ENCODE measurements around the gene ZNF213. TPM values are rescaled to one million over a fixed set of nuclear protein-coding genes. Genes with fewer than 3 reads are reported as not detected.
"Not testable (repeated sequence)": the region's sequence is repeated elsewhere in the genome, so short reads cannot be mapped to it uniquely, and the experiment has no call there.

ZNF213 gene
- total RNA-seq, 1 donor from 2014 or later, result 5.6 TPM

- ChIA-PET POLR2A (interaction anchor here (0.7 to 1.2 kb wide), 2 partner anchors 10 to 105 kb away, joined by 3 to 5 read pairs; no protein-coding TSS in a partner anchor), CTCF (no interaction called here)
- H3K27ac Mint-ChIP-seq, result no peak overlapping the region
- no peak for TF ChIP-seq CTCF (IDR thresholded peaks at IDR 0.05)
- H3K27me3 Mint-ChIP-seq, result no peaks in the 10 kb centered on the region
- peaks cover 22% of the 10 kb centered on the region for H3K4me1 Mint-ChIP-seq
- H3K4me3 Mint-ChIP-seq, result no peak overlapping the region
- H3K36me3 Mint-ChIP-seq (ENCODE audit: low read depth), result peaks cover 42% of the 10 kb centered on the region
- intact Hi-C loops (cut with micrococcal nuclease), result no loop called here
- no peaks in the 10 kb centered on the region for H3K9me3 Mint-ChIP-seq
- no peak for ATAC-seq (ENCODE audit: low read depth)
- no peak for DNase-seq
Observed at GRCh38 chr16:3137267-3137666, 2.4 kb downstream of the ZNF213 start.

- Mint-ChIP-seq H3K9me3 (no peaks in the 10 kb centered on the region), H3K4me1 (peaks cover 18% of the 10 kb centered on the region), H3K4me3 (no peak overlapping the region), H3K27me3 (no peaks in the 10 kb centered on the region), H3K36me3 (ENCODE audit: low read depth) (peaks cover 43% of the 10 kb centered on the region), H3K27ac (no peak overlapping the region)
- CTCF ChIA-PET, result no interaction called here
- intact Hi-C loops (cut with micrococcal nuclease), result no loop called here
- DNase-seq (no peak), ATAC-seq (ENCODE audit: low read depth) (no peak)
- POLR2A ChIA-PET, result no interaction called here
- TF ChIP-seq CTCF (IDR thresholded peaks at IDR 0.05), result no peak
Observed at GRCh38 chr16:3138342-3138741, 3.5 kb downstream of the ZNF213 start.

GRCh38 chr16:3138823-3139426 is 4.1 kb downstream of the ZNF213 start:
- H3K36me3 Mint-ChIP-seq (ENCODE audit: low read depth), result peaks cover 42% of the 10 kb centered on the region

GRCh38 chr16:3139561-3139960 is 4.7 kb downstream of the ZNF213 start:
- CTCF ChIA-PET, result not testable (repeated sequence)

More at GRCh38 chr16:3138823-3139426, 4.1 kb downstream of the ZNF213 start:
- H3K27me3 Mint-ChIP-seq, result no peaks in the 10 kb centered on the region
- H3K9me3 Mint-ChIP-seq, result no peaks in the 10 kb centered on the region
- no peak for ATAC-seq (ENCODE audit: low read depth)
- H3K4me1 Mint-ChIP-seq, result peaks cover 13% of the 10 kb centered on the region
- no peak for DNase-seq
- CTCF ChIA-PET, result no interaction called here
- H3K4me3 Mint-ChIP-seq, result no peak overlapping the region
- POLR2A ChIA-PET, result no interaction called here
- no peak for TF ChIP-seq CTCF (IDR thresholded peaks at IDR 0.05)
- H3K27ac Mint-ChIP-seq, result no peak overlapping the region
- intact Hi-C loops (cut with micrococcal nuclease), result no loop called here

GRCh38 chr16:3140603-3141427 is 6.0 kb downstream of the ZNF213 start:
- Mint-ChIP-seq H3K27me3 (no peaks in the 10 kb centered on the region), H3K4me3 (no peak overlapping the region), H3K27ac (no peak overlapping the region), H3K4me1 (peaks cover 2% of the 10 kb centered on the region), H3K9me3 (no peaks in the 10 kb centered on the region), H3K36me3 (ENCODE audit: low read depth) (peaks cover 36% of the 10 kb centered on the region)
- CTCF ChIA-PET, result no interaction called here
- no peak for DNase-seq
- POLR2A ChIA-PET, result interaction anchor here (0.6 to 1.3 kb wide), 2 partner anchors 9 to 43 kb away, joined by 3 to 6 read pairs; no protein-coding TSS in a partner anchor
- no peak for TF ChIP-seq CTCF (IDR thresholded peaks at IDR 0.05)
- no peak for ATAC-seq (ENCODE audit: low read depth)
- intact Hi-C loops (cut with micrococcal nuclease), result no loop called here

More at GRCh38 chr16:3139561-3139960, 4.7 kb downstream of the ZNF213 start:
- H3K27me3 Mint-ChIP-seq; DNase-seq; ATAC-seq (ENCODE audit: low read depth); H3K27ac Mint-ChIP-seq; H3K9me3 Mint-ChIP-seq; intact Hi-C loops (cut with micrococcal nuclease); H3K4me3 Mint-ChIP-seq: not testable (repeated sequence)
- POLR2A ChIA-PET, result interaction anchor here (1.3 kb wide), 1 partner anchor 10 kb away, joined by 3 read pairs; no protein-coding TSS in a partner anchor
- peaks cover 11% of the 10 kb centered on the region for H3K4me1 Mint-ChIP-seq
- peaks cover 40% of the 10 kb centered on the region for H3K36me3 Mint-ChIP-seq (ENCODE audit: low read depth)

Data from activated B cell treated with CpG ODN at 0.5 μM for 24 hours (primary cell).